ENCODE results near the gene CMTM4. TPM values are rescaled to one million over a fixed set of nuclear protein-coding genes. Genes with fewer than 3 reads are reported as not detected.

Gene CMTM4
- polyA plus RNA-seq, 1 donor (not counting 4 experiments of a cell fraction or from before 2014, with no cell fraction given) = 23.1 TPM

DNA sequence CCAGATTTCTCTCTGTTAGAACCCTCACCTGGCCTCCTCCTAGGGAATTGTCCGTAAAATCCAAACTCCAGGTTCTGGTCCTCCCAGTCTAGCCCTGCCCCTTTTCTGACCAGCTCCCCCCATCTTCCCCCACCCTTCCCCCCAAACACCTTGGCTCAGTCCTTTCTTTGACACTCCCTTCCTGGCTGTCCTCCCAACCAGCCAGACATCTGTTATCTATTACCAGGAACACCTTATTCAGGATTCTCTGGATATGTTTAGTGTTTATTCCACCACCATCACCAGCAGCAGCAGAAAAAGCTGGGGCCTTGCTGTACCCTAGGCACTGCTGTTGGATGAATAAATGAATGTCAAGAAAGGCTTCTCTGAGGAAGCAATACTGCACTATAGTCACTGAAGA is 96.1 kb downstream of the CMTM4 start:
- Histone ChIP-seq H3K4me3 (ENCODE audit: control insufficient read depth in 2 of 3, extremely low read depth in 1 of 3, insufficient read depth in 2 of 3, low read depth in 1 of 3, low read length in 3 of 3) (no peak overlapping the region), H3K27me3 (ENCODE audit: control insufficient read depth, extremely low read depth, insufficient read depth, low read length) (no peaks in the 10 kb centered on the region), H3K4me2 (ENCODE audit: control insufficient read depth, extremely low read depth, insufficient read depth, low read depth, low read length) (no peak overlapping the region), H3K79me2 (ENCODE audit: control insufficient read depth, insufficient read depth, low read length) (no peaks in the 10 kb centered on the region), H3K27ac (ENCODE audit: control insufficient read depth, insufficient read depth, low read length) (no peak overlapping the region), H3K4me1 (ENCODE audit: control insufficient read depth, extremely low read depth, insufficient read depth, low read length) (peaks cover 4% of the 10 kb centered on the region), H3K9me1 (ENCODE audit: control insufficient read depth, extremely low read depth, insufficient read depth, low read length) (no peaks in the 10 kb centered on the region), H2AFZ (ENCODE audit: control insufficient read depth, low read length) (no peak overlapping the region), H3K9me3 (ENCODE audit: control insufficient read depth, low read depth, low read length) (peaks cover 2% of the 10 kb centered on the region), H4K20me1 (ENCODE audit: control insufficient read depth, extremely low read depth, insufficient read depth, low read length) (no peaks in the 10 kb centered on the region), H3K9ac (ENCODE audit: control insufficient read depth, extremely low read depth, insufficient read depth, low read length) (no peak overlapping the region), H3K36me3 (ENCODE audit: control insufficient read depth in 2 of 2, extremely low read depth in 1 of 2, insufficient read depth in 2 of 2, low read length in 2 of 2) (no peaks in the 10 kb centered on the region)
- DNase-seq (ENCODE audit: low read depth, low spot score) (no peak), FAIRE-seq (no peak)
- dilution Hi-C loops (cut with MboI; ENCODE audit: extremely low pct_ligation_motif_present, low sequenced_read_pairs) = no loop called here
- TF ChIP-seq EZH2 (IDR thresholded peaks at IDR 0.05; ENCODE audit: low read length) (no peak), CTCF (optimal IDR thresholded peaks at IDR 0.05 in 1 of 3, IDR thresholded peaks at IDR 0.05 in 1 of 3, conservative IDR thresholded peaks at IDR 0.05 in 1 of 3; ENCODE audit: extremely low read depth in 1 of 3, insufficient read depth in 2 of 3, low read length in 3 of 3) (no peak)

DNA sequence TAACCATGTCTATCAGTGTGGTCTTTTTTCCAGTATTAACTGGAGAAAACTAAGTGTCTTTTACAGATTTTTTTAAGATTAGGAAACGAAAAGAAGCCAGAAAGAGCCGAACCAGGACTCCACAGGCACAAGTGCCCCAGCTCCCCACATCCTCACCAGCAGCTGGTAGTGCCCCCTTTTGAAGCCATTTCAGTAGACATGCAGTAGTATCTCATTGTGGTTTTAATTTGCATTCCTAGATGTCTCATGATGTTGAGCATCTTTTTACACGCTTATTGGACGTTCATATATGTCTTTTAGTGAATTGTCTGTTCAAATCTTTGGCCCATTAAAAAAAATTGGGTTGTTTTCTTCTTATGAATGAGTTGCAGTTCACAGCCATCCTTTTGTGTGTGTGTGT is 96.8 kb downstream of the CMTM4 start:
- no peaks in the 10 kb centered on the region for H3K36me3 ChIP-seq (ENCODE audit: control insufficient read depth in 2 of 2, extremely low read depth in 1 of 2, insufficient read depth in 2 of 2, low read length in 2 of 2)
- H4K20me1 ChIP-seq (ENCODE audit: control insufficient read depth, extremely low read depth, insufficient read depth, low read length) = no peaks in the 10 kb centered on the region
- no peaks in the 10 kb centered on the region for H3K9me1 ChIP-seq (ENCODE audit: control insufficient read depth, extremely low read depth, insufficient read depth, low read length)
- peaks cover 2% of the 10 kb centered on the region for H3K9me3 ChIP-seq (ENCODE audit: control insufficient read depth, low read depth, low read length)
- no peak for TF ChIP-seq EZH2 (IDR thresholded peaks at IDR 0.05; ENCODE audit: low read length)
- TF ChIP-seq CTCF (optimal IDR thresholded peaks at IDR 0.05 in 1 of 3, IDR thresholded peaks at IDR 0.05 in 1 of 3, conservative IDR thresholded peaks at IDR 0.05 in 1 of 3; ENCODE audit: extremely low read depth in 1 of 3, insufficient read depth in 2 of 3, low read length in 3 of 3) = no peak
- no peaks in the 10 kb centered on the region for H3K27me3 ChIP-seq (ENCODE audit: control insufficient read depth, extremely low read depth, insufficient read depth, low read length)
- no peak for FAIRE-seq
- no peak overlapping the region for H3K4me3 ChIP-seq (ENCODE audit: control insufficient read depth in 2 of 3, extremely low read depth in 1 of 3, insufficient read depth in 2 of 3, low read depth in 1 of 3, low read length in 3 of 3)
- H2AFZ ChIP-seq (ENCODE audit: control insufficient read depth, low read length) = no peak overlapping the region
- no peak overlapping the region for H3K4me2 ChIP-seq (ENCODE audit: control insufficient read depth, extremely low read depth, insufficient read depth, low read depth, low read length)
- H3K4me1 ChIP-seq (ENCODE audit: control insufficient read depth, extremely low read depth, insufficient read depth, low read length) = peaks cover 4% of the 10 kb centered on the region
- dilution Hi-C loops (cut with MboI; ENCODE audit: extremely low pct_ligation_motif_present, low sequenced_read_pairs) = no loop called here
- no peak overlapping the region for H3K9ac ChIP-seq (ENCODE audit: control insufficient read depth, extremely low read depth, insufficient read depth, low read length)
- no peak for DNase-seq (ENCODE audit: low read depth, low spot score)
- no peaks in the 10 kb centered on the region for H3K79me2 ChIP-seq (ENCODE audit: control insufficient read depth, insufficient read depth, low read length)
- H3K27ac ChIP-seq (ENCODE audit: control insufficient read depth, insufficient read depth, low read length) = no peak overlapping the region
